ENCODE data around the gene OCRL.

- TF ChIP-seq RAD21 (IDR thresholded peaks at IDR 0.05; ENCODE audit: low read depth), result no peak
- TF ChIP-seq YY1 (IDR thresholded peaks at IDR 0.05; ENCODE audit: low read depth), result no peak
- TF ChIP-seq NFIC (IDR thresholded peaks at IDR 0.05), result no peak
- TF ChIP-seq EP300 (IDR thresholded peaks at IDR 0.05; ENCODE audit: borderline replicate concordance), result no peak
- no peak for TF ChIP-seq MAX (IDR thresholded peaks at IDR 0.05)
- no peak for TF ChIP-seq CREB1 (IDR thresholded peaks at IDR 0.05; ENCODE audit: low read depth)
- TF ChIP-seq TEAD4 (IDR thresholded peaks at IDR 0.05), result no peak
- TF ChIP-seq TAF1 (IDR thresholded peaks at IDR 0.05; ENCODE audit: low read depth), result no peak
- no peak for TF ChIP-seq TCF12 (IDR thresholded peaks at IDR 0.05; ENCODE audit: low read depth)
- TF ChIP-seq EGR1 (IDR thresholded peaks at IDR 0.05), result no peak
- no peak for TF ChIP-seq FOXM1 (IDR thresholded peaks at IDR 0.05; ENCODE audit: borderline replicate concordance, low read depth)
- no peak for TF ChIP-seq CEBPB (IDR thresholded peaks at IDR 0.05)
- TF ChIP-seq REST (IDR thresholded peaks at IDR 0.05; ENCODE audit: low read depth), result no peak
These were observed 28.3 kb downstream of the OCRL start for GRCh38 chrX:129568349-129568748.
